Loucy (cell line): ENCODE data around the gene TSPAN32.

ENCODE experiments used
- H2AFZ ChIP-seq: fragments of 200-600 bp; sonication (generic); 2 replicates; pipeline ENCODE4 v1.6.0; 2016; ENCODE audit warnings: antibody characterized with exemption, mild to moderate bottlenecking, low read length, moderate library complexity
- H3F3A ChIP-seq: fragments of 200-600 bp; 2 replicates; pipeline ENCODE4 v1.6.0; 2016; ENCODE audit warnings: antibody characterized with exemption, low read depth, mild to moderate bottlenecking
- H3K27me3 ChIP-seq: fragments of 200-600 bp; sonication (generic); 2 replicates; pipeline ENCODE4 v1.6.1; 2014; ENCODE audit warnings: low read length, mild to moderate bottlenecking; ENCODE audit not compliant: insufficient read depth, poor library complexity, severe bottlenecking
- H3K36me3 ChIP-seq: fragments of 200-600 bp; sonication (generic); 2 replicates; pipeline ENCODE4 v1.6.1; 2016; ENCODE audit warnings: low read length; ENCODE audit not compliant: insufficient read depth
- H3K4me1 ChIP-seq: fragments of 200-600 bp; sonication (generic); 2 replicates; pipeline ENCODE4 v1.5.1; 2014; ENCODE audit warnings: low read length, mild to moderate bottlenecking; ENCODE audit not compliant: insufficient read depth, poor library complexity, severe bottlenecking
- H3K4me2 ChIP-seq: fragments of 200-600 bp; sonication (generic); 2 replicates; pipeline ENCODE4 v1.6.0; 2014; ENCODE audit warnings: antibody characterized with exemption, low read length, low read depth, mild to moderate bottlenecking; ENCODE audit not compliant: poor library complexity, severe bottlenecking
- H3K4me3 ChIP-seq: fragments of 200-600 bp; sonication (generic); 2 replicates; pipeline ENCODE4 v1.5.1; 2014; ENCODE audit warnings: low read length, mild to moderate bottlenecking, mixed read lengths; ENCODE audit not compliant: poor library complexity, severe bottlenecking
- H3K79me2 ChIP-seq: fragments of 200-600 bp; sonication (generic); 2 replicates; pipeline ENCODE4 v1.6.1; 2014; ENCODE audit warnings: low read length; ENCODE audit not compliant: insufficient read depth
- H3K9ac ChIP-seq: fragments of 200-600 bp; sonication (generic); 2 replicates; pipeline ENCODE4 v1.6.0; 2014; ENCODE audit warnings: mild to moderate bottlenecking, low read depth, low read length, moderate library complexity; ENCODE audit not compliant: poor library complexity, severe bottlenecking
- H3K9me2 ChIP-seq: fragments of 200-600 bp; sonication (generic); replicated peaks from 2 replicates; pipeline ENCODE4 v1.6.1; 2016; ENCODE audit warnings: low read depth, low read length, mixed read lengths
- H3K9me3 ChIP-seq: fragments of 200-600 bp; sonication (generic); 2 replicates; pipeline ENCODE4 v1.6.1; 2014; ENCODE audit warnings: mild to moderate bottlenecking, antibody characterized with exemption, low read length, low read depth; ENCODE audit not compliant: insufficient read depth
- H4K20me1 ChIP-seq: fragments of 200-600 bp; sonication (generic); 2 replicates; pipeline ENCODE4 v1.6.0; 2014; ENCODE audit warnings: antibody characterized with exemption, low read length, mild to moderate bottlenecking; ENCODE audit not compliant: insufficient read depth, poor library complexity, severe bottlenecking
- EZH2phosphoT487 ChIP-seq: fragments of 200-600 bp; IDR thresholded peaks from 2 replicates; pipeline ENCODE4 v1.6.1; 2018; ENCODE audit warnings: antibody characterized with exemption, mild to moderate bottlenecking, moderate library complexity, borderline replicate concordance
- TF ChIP-seq, protein P1 (sequence below): fragments of 200-600 bp; sonication (generic); conservative IDR thresholded peaks from 2 replicates; pipeline ENCODE4 v1.5.1; 2014; ENCODE audit warnings: mild to moderate bottlenecking, antibody characterized with exemption, low read length

Gene TSPAN32

DNA sequence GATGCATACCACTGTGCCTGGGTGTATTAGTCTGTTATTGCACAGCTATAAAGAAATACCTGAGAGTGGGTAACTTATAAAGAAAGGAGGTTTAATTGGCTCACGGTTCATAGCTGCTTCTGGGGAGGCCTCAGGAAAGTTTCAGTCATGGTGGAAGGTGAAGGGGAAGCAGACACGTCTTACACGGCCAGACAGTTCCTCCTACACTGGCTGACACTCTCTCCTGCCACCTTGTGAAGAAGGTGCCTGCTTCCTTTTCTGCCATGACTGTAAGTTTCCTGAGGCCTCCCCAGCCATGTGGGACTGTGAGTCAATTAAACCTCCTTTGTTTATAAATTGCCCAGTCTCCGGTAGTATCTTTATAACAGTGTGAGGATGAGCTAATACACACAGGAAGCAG lies 41.7 kb downstream of the TSPAN32 start:
- Histone ChIP-seq H3K9ac (no peak overlapping the region), H3K4me2 (no peak overlapping the region), H3K27me3 (no peaks in the 10 kb centered on the region), H3F3A (no peaks in the 10 kb centered on the region), H3K9me3 (no peaks in the 10 kb centered on the region), H3K36me3 (no peaks in the 10 kb centered on the region), H3K4me3 (no peak overlapping the region), H3K9me2 (no peaks in the 10 kb centered on the region), H3K4me1 (no peaks in the 10 kb centered on the region), H3K79me2 (no peaks in the 10 kb centered on the region), H4K20me1 (no peaks in the 10 kb centered on the region), H2AFZ (no peak overlapping the region)
- TF ChIP-seq, protein P1, sequence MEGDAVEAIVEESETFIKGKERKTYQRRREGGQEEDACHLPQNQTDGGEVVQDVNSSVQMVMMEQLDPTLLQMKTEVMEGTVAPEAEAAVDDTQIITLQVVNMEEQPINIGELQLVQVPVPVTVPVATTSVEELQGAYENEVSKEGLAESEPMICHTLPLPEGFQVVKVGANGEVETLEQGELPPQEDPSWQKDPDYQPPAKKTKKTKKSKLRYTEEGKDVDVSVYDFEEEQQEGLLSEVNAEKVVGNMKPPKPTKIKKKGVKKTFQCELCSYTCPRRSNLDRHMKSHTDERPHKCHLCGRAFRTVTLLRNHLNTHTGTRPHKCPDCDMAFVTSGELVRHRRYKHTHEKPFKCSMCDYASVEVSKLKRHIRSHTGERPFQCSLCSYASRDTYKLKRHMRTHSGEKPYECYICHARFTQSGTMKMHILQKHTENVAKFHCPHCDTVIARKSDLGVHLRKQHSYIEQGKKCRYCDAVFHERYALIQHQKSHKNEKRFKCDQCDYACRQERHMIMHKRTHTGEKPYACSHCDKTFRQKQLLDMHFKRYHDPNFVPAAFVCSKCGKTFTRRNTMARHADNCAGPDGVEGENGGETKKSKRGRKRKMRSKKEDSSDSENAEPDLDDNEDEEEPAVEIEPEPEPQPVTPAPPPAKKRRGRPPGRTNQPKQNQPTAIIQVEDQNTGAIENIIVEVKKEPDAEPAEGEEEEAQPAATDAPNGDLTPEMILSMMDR: no peak
- no peak for TF ChIP-seq EZH2phosphoT487

DNA sequence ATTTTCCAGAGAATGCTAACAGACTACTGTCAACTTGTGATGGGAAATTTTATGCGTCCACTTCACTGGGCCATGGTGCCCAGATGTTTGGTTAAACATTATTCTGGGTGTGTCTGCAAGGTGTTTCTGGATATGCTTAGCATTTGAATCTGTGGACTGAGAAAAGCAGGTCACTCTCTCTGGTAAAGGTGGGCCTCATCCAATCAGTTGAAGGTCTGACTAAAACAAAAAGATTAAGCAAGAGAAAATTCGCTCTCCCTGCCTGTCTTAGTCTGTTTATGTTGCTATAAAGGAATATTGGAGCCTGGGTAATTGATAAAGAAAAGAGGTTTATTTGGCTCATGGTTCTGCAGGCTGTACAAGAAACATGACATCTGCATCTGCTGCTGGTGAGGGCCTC lies 43.2 kb downstream of the TSPAN32 start:
- Histone ChIP-seq H3K9me3 (no peaks in the 10 kb centered on the region; the same call in 1 of the 2 replicates), H3K27me3 (no peaks in the 10 kb centered on the region), H3K4me3 (no peak overlapping the region), H3K9me2 (no peaks in the 10 kb centered on the region), H3F3A (no peaks in the 10 kb centered on the region), H3K9ac (no peak overlapping the region), H3K79me2 (no peaks in the 10 kb centered on the region), H2AFZ (no peak overlapping the region), H3K4me2 (no peak overlapping the region), H3K36me3 (no peaks in the 10 kb centered on the region), H4K20me1 (no peaks in the 10 kb centered on the region), H3K4me1 (no peaks in the 10 kb centered on the region)
- no peak for TF ChIP-seq EZH2phosphoT487
- TF ChIP-seq, protein P1: no peak

DNA sequence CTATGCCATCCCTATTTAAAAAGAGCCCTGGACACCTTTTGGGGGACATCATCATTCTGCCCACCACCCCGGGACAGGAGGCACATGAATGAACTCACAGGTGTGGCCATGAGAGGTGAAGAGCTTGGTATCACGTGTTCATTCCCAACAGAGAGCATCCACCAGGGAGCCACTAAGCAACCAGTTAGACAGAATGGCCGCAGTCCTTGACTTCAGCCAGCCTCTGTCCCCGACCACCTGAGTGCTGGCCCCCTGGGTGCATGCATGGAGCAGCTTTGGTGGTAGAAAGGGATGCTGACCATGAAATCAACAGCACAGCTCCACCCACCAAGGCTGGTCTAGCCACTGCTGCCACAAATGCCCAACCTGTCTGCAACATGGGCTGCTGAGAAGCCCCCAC lies 44.2 kb downstream of the TSPAN32 start:
- no peaks in the 10 kb centered on the region; the same call in 1 of the 2 replicates for H3K9me3 ChIP-seq
- TF ChIP-seq, protein P1: no peak
- TF ChIP-seq EZH2phosphoT487: no peak
- H3K4me3 ChIP-seq: no peak overlapping the region

More for the DNA sequence above, 44.2 kb downstream of the TSPAN32 start:
- Histone ChIP-seq H3K9ac (no peak overlapping the region), H3K4me1 (no peaks in the 10 kb centered on the region), H3K79me2 (no peaks in the 10 kb centered on the region), H4K20me1 (no peaks in the 10 kb centered on the region), H3K4me2 (no peak overlapping the region), H2AFZ (no peak overlapping the region), H3F3A (no peaks in the 10 kb centered on the region), H3K36me3 (no peaks in the 10 kb centered on the region), H3K27me3 (no peaks in the 10 kb centered on the region), H3K9me2 (no peaks in the 10 kb centered on the region)
